K562 (cell line): ENCODE data around the gene PELI1. TPM values are rescaled to one million over a fixed set of nuclear protein-coding genes. Genes with fewer than 3 reads are reported as not detected.

Experiments
- ARID2 ChIP-seq: fragments of 450-650 bp; IDR thresholded peaks from 2 replicates; pipeline ENCODE4 v1.6.1; 2017; ENCODE audit warnings: antibody characterized with exemption, mild to moderate bottlenecking
- ATF6 ChIP-seq: sonication (generic); formaldehyde crosslinking; IDR thresholded peaks from 2 replicates; pipeline ENCODE4 v1.4.0; 2020; ENCODE audit warnings: mild to moderate bottlenecking, missing genetic modification reagents
- C11orf30 ChIP-seq: fragments of 450-650 bp; IDR thresholded peaks from 2 replicates; pipeline ENCODE4 v1.6.1; 2016; ENCODE audit warnings: low read depth, mild to moderate bottlenecking
- CREM ChIP-seq: IDR thresholded peaks from 2 replicates; pipeline ENCODE4 v1.6.1; 2014; ENCODE audit warnings: antibody characterized with exemption, low read depth
- FOXP4 ChIP-seq: sonication (generic); formaldehyde crosslinking; IDR thresholded peaks from 2 replicates; pipeline ENCODE4 v1.8.0; 2022; ENCODE audit warnings: mild to moderate bottlenecking, missing genetic modification reagents, borderline replicate concordance
- HMGXB4 ChIP-seq: sonication (generic); formaldehyde crosslinking; IDR thresholded peaks from 2 replicates; pipeline ENCODE4 v1.8.1; 2023; ENCODE audit warnings: mild to moderate bottlenecking, missing genetic modification reagents
- MCM5 ChIP-seq: fragments of 450-650 bp; IDR thresholded peaks from 2 replicates; pipeline ENCODE4 v1.6.1; 2016; ENCODE audit warnings: low read depth
- RBM25 ChIP-seq: fragments of 200-400 bp; formaldehyde crosslinking; IDR thresholded peaks from 2 replicates; pipeline ENCODE4 v1.6.1; 2018; ENCODE audit warnings: low read length, low read depth, moderate library complexity; ENCODE audit not compliant: severe bottlenecking
- RFX5 ChIP-seq: IDR thresholded peaks from 2 replicates; pipeline ENCODE4 v1.6.1; 2011; ENCODE audit warnings: low read depth, mild to moderate bottlenecking, improper control_type of control experiment, low read length
- SREBF2 ChIP-seq: sonication (generic); formaldehyde crosslinking; IDR thresholded peaks from 2 replicates; pipeline ENCODE4 v1.4.0; 2020; ENCODE audit warnings: mild to moderate bottlenecking, missing genetic modification reagents
- TCF15 ChIP-seq: fragments of 250-450 bp; sonication (Bioruptor Pico); IDR thresholded peaks from 2 replicates; pipeline ENCODE4 v1.8.0; 2022; ENCODE audit warnings: moderate library complexity, mild to moderate bottlenecking, inconsistent platforms
- VEZF1 ChIP-seq: fragments of 200-800 bp; sonication (Bioruptor generic); IDR thresholded peaks from 2 replicates; pipeline ENCODE4 v1.6.1; 2017; ENCODE audit warnings: missing genetic modification characterization, missing compliant biosample characterization
- ZNF134 ChIP-seq: fragments of 250-450 bp; sonication (Bioruptor Pico); conservative IDR thresholded peaks from 2 replicates; pipeline ENCODE4 v1.4.0; 2020
- ZNF518B ChIP-seq: fragments of 250-450 bp; sonication (Bioruptor Pico); IDR thresholded peaks from 2 replicates; pipeline ENCODE4 v1.5.0; 2021; ENCODE audit warnings: mild to moderate bottlenecking, moderate library complexity
- ZNF77 ChIP-seq: fragments of 250-450 bp; sonication (Bioruptor Pico); IDR thresholded peaks from 2 replicates; pipeline ENCODE4 v1.5.0; 2020
- polyA plus RNA-seq, 8 experiments: library from polyadenylated mRNA; depleted of rRNA in 4 of 8; stranded (reverse) in 5 of 8; unstranded in 3 of 8; fragments of >200 nt; fragmentation: Nextera tagmentation in 2 of 8; fragmentation: Illumina TruSeq in 1 of 8; extraction: Ambion mirVana in 2 of 8; extraction: Trizol in 1 of 8; gene quantifications; 2 replicates each; pipeline versions ENCODE4 v1.2.1 to v1.2.3, GENCODE V29; 2011 to 2014; ENCODE audit warnings: inconsistent platforms in 1 of 8, missing spikeins in 1 of 8
- total RNA-seq, 7 experiments: library from RNA; depleted of rRNA in 6 of 7; stranded (reverse); fragments of >200 nt in 6 of 7; fragmentation: Illumina TruSeq in 2 of 7; extraction: Trizol in 2 of 7; gene quantifications; 2 replicates each; pipeline versions ENCODE4 v1.2.1 to v1.2.3, GENCODE V29; 2011 to 2021; ENCODE audit warnings: low replicate concordance in 1 of 7

Gene PELI1
- total and polyA plus RNA-seq, 9 of the 15 experiments (the other 6 are each of a cell fraction or from before 2014, with no cell fraction given) = 3.3 to 19.2 (median 12.5) TPM

- TF ChIP-seq HMGXB4 (peak; percentile 86), C11orf30 (no peak), TCF15 (CRISPR knock-in tag) (no peak), MCM5 (no peak), RFX5 (no peak), CREM (peak; percentile 82), VEZF1 (CRISPR knock-in tag) (peak; percentile 87), FOXP4 (no peak; the same call in 1 of the 2 replicates), ATF6 (CRISPR knock-in tag) (0 out of 2 replicates have a peak, but pooled peaks have one; percentile 32), SREBF2 (CRISPR knock-in tag) (no peak), ARID2 (no peak), RBM25 (no peak), ZNF77 (CRISPR knock-in tag) (no peak), ZNF134 (CRISPR knock-in tag) (no peak), ZNF518B (no peak)
These were observed at the start of gene PELI1 (continued) for GRCh38 chr2:64144057-64145013.
